GM10248 (cell line): ENCODE measurements around the gene AFTPH.

Experiments used
- CTCF ChIA-PET: fragments of 300-600 bp; sonication (Branson Sonifier 250); formaldehyde crosslinking; extraction: SDS; loops from one replicate; lab custom pipeline; 2021; ENCODE audit warnings: antibody characterized with exemption; lab: Yijun Ruan, JAX
- POLR2A ChIA-PET: fragments of 350-650 bp; sonication (Branson Sonifier 250); formaldehyde crosslinking; extraction: SDS; loops from one replicate; lab custom pipeline; 2020; ENCODE audit warnings: antibody characterized with exemption; lab: Yijun Ruan, JAX
- DNase-seq: peaks from one replicate; pipeline ENCODE4 v3.0.0; 2012; ENCODE audit errors: extremely low spot score
- TF ChIP-seq, protein P1 (sequence below): IDR thresholded peaks from 2 replicates; pipeline ENCODE4 v1.5.1; 2012; ENCODE audit warnings: mild to moderate bottlenecking, low read depth; ENCODE audit errors: extremely low read depth, missing control alignments, control extremely low read depth

Gene AFTPH, protein sequence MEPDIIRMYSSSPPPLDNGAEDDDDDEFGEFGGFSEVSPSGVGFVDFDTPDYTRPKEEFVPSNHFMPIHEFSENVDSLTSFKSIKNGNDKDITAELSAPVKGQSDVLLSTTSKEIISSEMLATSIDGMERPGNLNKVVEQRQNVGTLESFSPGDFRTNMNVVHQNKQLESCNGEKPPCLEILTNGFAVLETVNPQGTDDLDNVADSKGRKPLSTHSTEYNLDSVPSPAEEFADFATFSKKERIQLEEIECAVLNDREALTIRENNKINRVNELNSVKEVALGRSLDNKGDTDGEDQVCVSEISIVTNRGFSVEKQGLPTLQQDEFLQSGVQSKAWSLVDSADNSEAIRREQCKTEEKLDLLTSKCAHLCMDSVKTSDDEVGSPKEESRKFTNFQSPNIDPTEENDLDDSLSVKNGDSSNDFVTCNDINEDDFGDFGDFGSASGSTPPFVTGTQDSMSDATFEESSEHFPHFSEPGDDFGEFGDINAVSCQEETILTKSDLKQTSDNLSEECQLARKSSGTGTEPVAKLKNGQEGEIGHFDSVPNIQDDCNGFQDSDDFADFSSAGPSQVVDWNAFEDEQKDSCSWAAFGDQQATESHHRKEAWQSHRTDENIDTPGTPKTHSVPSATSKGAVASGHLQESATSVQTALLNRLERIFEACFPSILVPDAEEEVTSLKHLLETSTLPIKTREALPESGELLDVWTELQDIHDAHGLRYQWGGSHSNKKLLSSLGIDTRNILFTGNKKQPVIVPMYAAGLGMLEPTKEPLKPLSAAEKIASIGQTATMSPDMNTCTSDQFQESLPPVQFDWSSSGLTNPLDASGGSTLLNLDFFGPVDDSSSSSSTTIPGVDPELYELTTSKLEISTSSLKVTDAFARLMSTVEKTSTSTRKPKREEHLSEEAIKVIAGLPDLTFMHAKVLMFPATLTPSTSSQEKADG

DNA sequence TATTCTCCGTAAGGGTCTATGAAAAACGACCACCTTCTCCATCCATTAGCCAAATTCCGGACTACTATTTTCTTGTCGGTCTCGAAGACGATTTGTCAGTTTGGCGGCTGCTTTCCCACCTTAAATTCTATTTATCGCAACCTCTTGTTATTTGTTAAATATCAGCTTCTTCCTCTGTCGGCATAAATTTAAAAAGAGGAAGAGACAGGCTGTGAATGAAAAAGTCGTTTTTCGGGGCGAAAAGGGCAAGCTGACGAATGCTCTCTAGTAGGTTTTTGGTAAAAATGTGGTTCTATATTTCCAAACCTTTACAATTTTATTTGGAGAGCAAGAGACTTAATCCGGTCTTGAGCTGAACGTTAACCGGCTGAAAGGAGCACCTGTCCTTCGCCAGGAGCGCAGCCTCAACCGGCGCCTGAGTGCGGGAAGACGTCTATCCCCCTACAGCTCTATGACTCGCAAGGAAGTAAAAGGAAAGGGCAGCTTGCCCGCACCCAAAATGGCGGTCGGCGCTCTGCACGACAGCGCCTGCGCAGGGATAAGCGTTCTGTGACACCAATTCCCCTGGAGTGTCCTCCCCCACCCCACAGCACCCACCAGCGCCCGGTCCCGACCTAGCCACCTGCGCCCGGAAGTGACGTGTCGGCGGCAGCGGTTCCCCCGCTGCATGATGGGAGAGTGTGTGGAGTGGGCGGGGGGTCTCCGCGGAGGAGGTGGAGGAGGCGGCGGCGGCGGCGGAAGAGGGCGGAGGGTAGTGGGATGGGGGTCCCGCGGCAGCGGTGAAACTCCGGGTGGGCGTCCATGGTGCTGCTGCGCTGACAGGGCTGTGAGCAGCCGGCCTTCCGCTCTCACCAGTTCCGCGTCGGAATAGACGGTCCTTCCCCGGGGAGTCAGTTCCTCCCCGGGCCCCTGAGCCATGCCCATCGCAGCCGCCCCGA, at the start of gene AFTPH:
Gene AFTPH, plus strand, starts transcription at position 663 of the 938 bp plus-strand sequence. CDS start 27,147 bp downstream, outside the sequence.
- TF ChIP-seq, protein P1, sequence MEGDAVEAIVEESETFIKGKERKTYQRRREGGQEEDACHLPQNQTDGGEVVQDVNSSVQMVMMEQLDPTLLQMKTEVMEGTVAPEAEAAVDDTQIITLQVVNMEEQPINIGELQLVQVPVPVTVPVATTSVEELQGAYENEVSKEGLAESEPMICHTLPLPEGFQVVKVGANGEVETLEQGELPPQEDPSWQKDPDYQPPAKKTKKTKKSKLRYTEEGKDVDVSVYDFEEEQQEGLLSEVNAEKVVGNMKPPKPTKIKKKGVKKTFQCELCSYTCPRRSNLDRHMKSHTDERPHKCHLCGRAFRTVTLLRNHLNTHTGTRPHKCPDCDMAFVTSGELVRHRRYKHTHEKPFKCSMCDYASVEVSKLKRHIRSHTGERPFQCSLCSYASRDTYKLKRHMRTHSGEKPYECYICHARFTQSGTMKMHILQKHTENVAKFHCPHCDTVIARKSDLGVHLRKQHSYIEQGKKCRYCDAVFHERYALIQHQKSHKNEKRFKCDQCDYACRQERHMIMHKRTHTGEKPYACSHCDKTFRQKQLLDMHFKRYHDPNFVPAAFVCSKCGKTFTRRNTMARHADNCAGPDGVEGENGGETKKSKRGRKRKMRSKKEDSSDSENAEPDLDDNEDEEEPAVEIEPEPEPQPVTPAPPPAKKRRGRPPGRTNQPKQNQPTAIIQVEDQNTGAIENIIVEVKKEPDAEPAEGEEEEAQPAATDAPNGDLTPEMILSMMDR, result no peak
- CTCF ChIA-PET, result interaction anchor here (0.7 to 7.2 kb wide), 39 partner anchors 9 to 501 kb away, joined by 3 to 125 read pairs (median 6); partner anchors contain the start of gene SERTAD2

DNA sequence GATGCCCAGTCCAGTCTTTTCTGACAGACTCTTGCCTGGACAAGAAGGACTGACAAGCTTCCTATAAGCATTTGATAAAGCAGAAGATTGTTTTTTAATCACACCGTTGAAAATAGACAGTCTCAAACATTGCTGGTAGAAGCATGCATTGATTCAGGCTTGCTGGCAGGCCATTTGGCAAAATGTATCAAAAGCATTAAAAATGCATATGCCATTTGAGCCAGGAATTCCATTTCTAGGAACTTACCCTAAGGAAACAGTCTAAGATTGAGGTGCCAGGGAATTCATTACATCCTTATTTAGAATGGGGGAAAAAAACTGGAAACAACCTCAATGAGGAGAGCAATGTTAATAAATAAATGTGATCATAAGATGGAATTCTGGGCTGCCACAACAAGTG, 49.5 kb upstream of the AFTPH start:
- TF ChIP-seq, protein P1, result no peak
- CTCF ChIA-PET, result interaction anchor here (1.2 to 7.3 kb wide), 5 partner anchors 12 to 144 kb away, joined by 3 to 98 read pairs (median 6); no protein-coding TSS in a partner anchor
- no peak for DNase-seq
- POLR2A ChIA-PET, result interaction anchor here (0.9 kb wide), 1 partner anchor 15 kb away, joined by 6 read pairs; no protein-coding TSS in a partner anchor

More for the DNA sequence above, at the start of gene AFTPH:
- peak; percentile 98 for DNase-seq
- POLR2A ChIA-PET, result interaction anchor here (1.0 to 1.1 kb wide), 3 partner anchors 27 to 227 kb away, joined by 3 read pairs; no protein-coding TSS in a partner anchor

DNA sequence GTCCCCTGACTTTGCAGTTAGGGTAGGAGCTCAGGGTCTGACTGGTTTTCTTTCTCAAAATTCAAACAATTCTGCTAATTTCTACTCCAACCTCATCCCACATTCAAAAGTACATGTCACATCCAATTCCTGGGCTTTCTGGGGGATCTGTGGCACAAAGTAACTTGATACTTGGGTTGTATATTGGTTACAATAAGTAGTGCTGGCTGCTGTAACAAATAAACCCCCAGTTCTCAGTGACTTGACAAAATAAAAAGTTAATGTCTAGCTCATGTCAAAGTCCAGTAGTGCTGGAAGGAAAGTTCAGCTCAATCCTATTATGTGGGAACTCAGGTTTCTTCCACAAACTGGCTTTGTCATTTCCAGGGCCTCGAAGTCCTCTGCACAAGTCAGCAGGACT, 47.1 kb upstream of the AFTPH start:
- TF ChIP-seq, protein P1, result no peak
- POLR2A ChIA-PET, result interaction anchor here (1.2 kb wide), 1 partner anchor 48 kb away, joined by 3 read pairs; no protein-coding TSS in a partner anchor
- CTCF ChIA-PET, result interaction anchor here (1.4 to 16.7 kb wide), 4 partner anchors 9 to 148 kb away, joined by 4 to 312 read pairs (median 30); no protein-coding TSS in a partner anchor
- no peak for DNase-seq

DNA sequence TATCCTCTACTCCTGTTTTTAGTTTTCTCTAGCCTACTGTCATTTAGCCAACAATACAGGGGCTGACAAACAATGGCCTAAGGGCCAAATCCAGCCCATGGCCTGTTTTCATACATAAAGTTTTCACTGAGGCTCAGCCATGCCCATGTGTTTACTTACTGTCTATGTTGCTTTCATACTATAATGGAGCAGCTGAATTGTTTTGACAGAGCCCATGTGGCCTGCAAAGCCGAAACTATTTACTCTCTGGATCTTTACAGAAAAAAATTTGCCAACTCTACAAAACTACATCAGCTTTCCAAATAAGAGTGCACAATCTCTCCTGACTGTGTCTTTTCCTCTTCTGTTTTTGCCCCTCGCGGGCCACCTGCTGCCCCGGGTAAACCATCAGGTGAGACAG, 46.1 kb upstream of the AFTPH start:
- TF ChIP-seq, protein P1, result no peak
- ChIA-PET POLR2A (no interaction called here), CTCF (interaction anchor here (5.9 to 16.7 kb wide), 2 partner anchors 11 to 148 kb away, joined by 54 to 312 read pairs; no protein-coding TSS in a partner anchor)
- no peak for DNase-seq

DNA sequence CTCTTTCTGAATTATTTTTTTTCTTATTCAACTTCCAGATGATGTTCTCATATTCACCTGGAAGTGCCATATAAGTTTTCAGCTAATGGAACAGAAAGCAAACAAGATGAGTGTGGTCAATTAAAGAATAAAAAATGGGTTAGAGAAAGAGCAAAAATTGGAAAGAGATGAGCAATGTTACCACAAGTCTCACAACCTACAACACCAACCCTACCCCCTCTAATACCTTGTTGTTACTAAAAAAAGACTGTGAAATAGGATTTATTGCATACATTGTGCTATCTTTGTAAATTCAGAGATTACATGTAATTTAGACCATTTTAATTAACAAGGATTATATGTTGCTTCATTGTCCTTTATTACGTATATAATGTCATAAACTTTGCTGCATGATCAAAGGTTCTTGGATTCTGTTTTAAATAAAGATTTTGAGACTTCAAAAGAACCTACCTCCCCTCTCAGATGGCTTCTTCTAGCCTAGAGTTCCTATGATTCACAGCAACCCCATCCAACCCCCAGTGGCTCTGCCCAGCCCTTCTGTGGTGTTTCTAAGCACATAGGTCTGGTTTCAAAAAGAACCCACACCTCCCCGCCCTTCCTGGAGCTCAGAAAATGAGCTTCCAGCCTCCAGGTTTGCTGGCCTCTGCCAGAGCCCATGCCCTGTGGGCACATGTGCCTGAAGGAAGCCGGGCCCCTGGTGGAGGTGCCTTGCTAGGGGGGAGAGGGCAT, 45.5 kb upstream of the AFTPH start:
- ChIA-PET POLR2A (no interaction called here), CTCF (interaction anchor here (5.9 to 16.7 kb wide), 2 partner anchors 10 to 149 kb away, joined by 54 to 312 read pairs; no protein-coding TSS in a partner anchor)
- TF ChIP-seq, protein P1, result no peak
- DNase-seq, result no peak
